GM23338 (cell line): ENCODE measurements around the gene SSMEM1. TPM values are rescaled to one million over a fixed set of nuclear protein-coding genes. Genes with fewer than 3 reads are reported as not detected.

Source experiments
- ATAC-seq: fragments of 200-7000 bp; cut with Tn5 transposase; 3 replicates; pipeline ENCODE4 v1.9.1; 2020
- DNase-seq: peaks from one replicate; pipeline ENCODE4 v3.0.0-alpha.2; 2015; ENCODE audit warnings: low spot score
- H2AFZ ChIP-seq: fragments of 200-600 bp; sonication (generic); 2 replicates; pipeline ENCODE4 v1.8.0; 2016; ENCODE audit warnings: antibody characterized with exemption, mild to moderate bottlenecking, moderate library complexity
- H3F3A ChIP-seq: fragments of 200-600 bp; sonication (generic); replicated peaks from 2 replicates; pipeline ENCODE4 v1.8.0; 2017; ENCODE audit warnings: antibody characterized with exemption, mixed run types, low read depth
- H3K27ac ChIP-seq: fragments of 200-600 bp; sonication (generic); 2 replicates; pipeline ENCODE4 v1.6.1; 2016; ENCODE audit warnings: low read depth
- H3K27me3 ChIP-seq: fragments of 200-600 bp; sonication (generic); 2 replicates; pipeline ENCODE4 v1.8.0; 2016; ENCODE audit warnings: mild to moderate bottlenecking, mixed run types, moderate library complexity; ENCODE audit not compliant: insufficient read depth
- H3K36me3 ChIP-seq: fragments of 200-600 bp; sonication (generic); 2 replicates; pipeline ENCODE4 v1.8.0; 2016; ENCODE audit warnings: mild to moderate bottlenecking; ENCODE audit not compliant: insufficient read depth
- H3K4me1 ChIP-seq: fragments of 200-600 bp; sonication (generic); 2 replicates; pipeline ENCODE4 v1.8.0; 2016; ENCODE audit warnings: mild to moderate bottlenecking, moderate library complexity; ENCODE audit not compliant: insufficient read depth
- H3K4me2 ChIP-seq: fragments of 200-600 bp; sonication (generic); 2 replicates; pipeline ENCODE4 v1.7.1; 2017; ENCODE audit warnings: mixed run types
- H3K4me3 ChIP-seq: fragments of 200-600 bp; sonication (generic); 2 replicates; pipeline ENCODE4 v1.6.1; 2016; ENCODE audit warnings: mixed run types
- H3K79me2 ChIP-seq: fragments of 200-600 bp; sonication (generic); replicated peaks from 2 replicates; pipeline ENCODE4 v1.8.0; 2017; ENCODE audit warnings: mild to moderate bottlenecking; ENCODE audit not compliant: insufficient read depth
- H3K9me2 ChIP-seq: fragments of 200-600 bp; sonication (generic); 2 replicates; pipeline ENCODE4 v1.8.0; 2017; ENCODE audit not compliant: insufficient read depth
- H4K20me1 ChIP-seq: fragments of 200-600 bp; sonication (generic); replicated peaks from 2 replicates; pipeline ENCODE4 v1.8.0; 2017; ENCODE audit warnings: mild to moderate bottlenecking; ENCODE audit not compliant: insufficient read depth
- H3K27ac Mint-ChIP-seq: 2 replicates; pipeline ENCODE4 v1.8.0; 2020; ENCODE audit warnings: inconsistent platforms, mild to moderate bottlenecking, moderate library complexity, mixed read lengths
- H3K27me3 Mint-ChIP-seq: 3 replicates; pipeline ENCODE4 v1.8.0; 2022; ENCODE audit warnings: low read depth, mild to moderate bottlenecking, moderate library complexity, mixed read lengths, inconsistent platforms; ENCODE audit not compliant: insufficient read depth, poor library complexity
- H3K36me3 Mint-ChIP-seq: 3 replicates; pipeline ENCODE4 v1.8.0; 2021; ENCODE audit warnings: low read depth, mild to moderate bottlenecking, inconsistent platforms, moderate library complexity, mixed read lengths
- H3K4me1 Mint-ChIP-seq: 3 replicates; pipeline ENCODE4 v1.8.0; 2020; ENCODE audit warnings: mild to moderate bottlenecking, inconsistent platforms, mixed read lengths
- H3K4me3 Mint-ChIP-seq: 3 replicates; pipeline ENCODE4 v1.8.0; 2021; ENCODE audit warnings: moderate library complexity, mild to moderate bottlenecking, inconsistent platforms, mixed read lengths
- H3K9me3 Mint-ChIP-seq: 3 replicates; pipeline ENCODE4 v1.8.0; 2020; ENCODE audit warnings: moderate library complexity, mild to moderate bottlenecking, inconsistent platforms, mixed read lengths
- CREB1 ChIP-seq: fragments of 250-450 bp; sonication (Bioruptor Pico); IDR thresholded peaks from 2 replicates; pipeline ENCODE4 v1.5.0; 2020; ENCODE audit warnings: low read depth, mild to moderate bottlenecking, moderate library complexity
- EZH2 ChIP-seq: fragments of 200-600 bp; sonication (generic); IDR thresholded peaks from one replicate; pipeline ENCODE4 v1.8.0; 2017; ENCODE audit warnings: antibody characterized with exemption, mild to moderate bottlenecking, low read depth; ENCODE audit not compliant: unreplicated experiment
- EZH2phosphoT487 ChIP-seq: fragments of 200-600 bp; sonication (generic); IDR thresholded peaks from one replicate; pipeline ENCODE4 v1.8.1; 2018; ENCODE audit warnings: antibody characterized with exemption; ENCODE audit not compliant: unreplicated experiment
- JUNB ChIP-seq: IDR thresholded peaks from one replicate; pipeline ENCODE4 v1.6.1; 2016; ENCODE audit warnings: antibody characterized with exemption; ENCODE audit not compliant: unreplicated experiment
- NANOG ChIP-seq: IDR thresholded peaks from 2 replicates; pipeline ENCODE4 v1.6.1; 2016; ENCODE audit warnings: antibody characterized with exemption, borderline replicate concordance
- POLR2AphosphoS5 ChIP-seq: IDR thresholded peaks from 2 replicates; pipeline ENCODE4 v1.6.1; 2016; ENCODE audit warnings: antibody characterized with exemption, low read depth
- STAT1 ChIP-seq: IDR thresholded peaks from one replicate; pipeline ENCODE4 v1.6.1; 2016; ENCODE audit warnings: antibody characterized with exemption; ENCODE audit not compliant: unreplicated experiment
- ZNF114 ChIP-seq: fragments of 250-450 bp; sonication (Bioruptor Pico); IDR thresholded peaks from 2 replicates; pipeline ENCODE4 v1.5.0; 2020; ENCODE audit warnings: mild to moderate bottlenecking, moderate library complexity
- ZNF331 ChIP-seq: fragments of 250-450 bp; sonication (Bioruptor Pico); IDR thresholded peaks from 2 replicates; pipeline ENCODE4 v1.5.0; 2020; ENCODE audit warnings: low read depth, mild to moderate bottlenecking, moderate library complexity
- polyA plus RNA-seq: library from polyadenylated mRNA; unstranded; fragments of >200 nt; fragmentation: Nextera tagmentation; extraction: Ambion mirVana; gene quantifications from 2 replicates; pipeline ENCODE4 v1.2.1, GENCODE V29; 2016
- total RNA-seq: library from RNA; depleted of rRNA; stranded (reverse); fragments of >200 nt; shearing (Covaris generic); gene quantifications from 2 replicates; pipeline ENCODE4 v1.2.3, GENCODE V29; 2014
- TF ChIP-seq, protein P1 (sequence below): IDR thresholded peaks from 2 replicates; pipeline ENCODE4 v1.6.1; 2016; ENCODE audit warnings: antibody characterized with exemption
- TF ChIP-seq, protein P2 (sequence below): fragments of 250-450 bp; sonication (Bioruptor Pico); IDR thresholded peaks from 2 replicates; pipeline ENCODE4 v1.5.0; 2020; ENCODE audit warnings: mild to moderate bottlenecking, moderate library complexity
- TF ChIP-seq, protein P3 (sequence below): IDR thresholded peaks from one replicate; pipeline ENCODE4 v1.6.1; 2018; ENCODE audit warnings: antibody characterized with exemption; ENCODE audit not compliant: unreplicated experiment
- TF ChIP-seq, protein P4 (sequence below), 2 experiments: fragments of 200-600 bp in 1 of 2; sonication (generic) in 1 of 2; conservative IDR thresholded peaks; 2 replicates each; pipeline versions ENCODE4 v1.5.1 to v1.6.1; 2016 to 2017; ENCODE audit warnings: antibody characterized with exemption in 2 of 2, low read depth in 2 of 2, mild to moderate bottlenecking in 2 of 2, moderate library complexity in 1 of 2

SSMEM1 gene
- total and polyA plus RNA-seq, 2 experiments from 2014 or later = not detected

DNA sequence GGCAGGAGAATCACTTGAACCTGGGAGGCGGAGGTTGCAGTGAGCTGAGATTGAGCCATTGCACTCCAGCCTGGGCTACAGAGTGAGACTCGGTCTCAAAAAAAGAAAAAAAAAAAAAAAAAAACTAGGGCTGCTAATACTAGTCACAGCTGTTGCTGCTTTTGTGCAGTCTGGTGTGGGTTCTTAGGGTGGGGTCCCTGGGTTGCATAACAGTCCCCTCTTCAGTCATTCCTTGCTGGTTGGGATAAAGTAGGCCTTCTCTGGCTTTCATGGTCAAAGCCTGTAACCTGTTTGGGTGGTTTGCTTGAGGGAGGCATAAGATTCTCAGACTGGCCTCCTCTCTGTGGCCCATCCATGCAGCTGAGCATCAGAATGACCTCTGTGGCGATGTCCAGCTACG, 14.1 kb downstream of the SSMEM1 start:
- no peaks in the 10 kb centered on the region; the same call in 2 of the 3 replicates for H3K4me1 Mint-ChIP-seq
- Histone ChIP-seq H3K27ac (no peak overlapping the region), H3K36me3 (no peaks in the 10 kb centered on the region), H3K4me1 (no peaks in the 10 kb centered on the region), H3K79me2 (no peaks in the 10 kb centered on the region), H3K4me3 (no peak overlapping the region), H3K27me3 (no peaks in the 10 kb centered on the region), H3F3A (no peaks in the 10 kb centered on the region), H3K4me2 (no peak overlapping the region), H3K9me2 (peaks cover 2% of the 10 kb centered on the region; the same call in 1 of the 2 replicates), H4K20me1 (no peaks in the 10 kb centered on the region), H2AFZ (no peak overlapping the region)
- H3K4me3 Mint-ChIP-seq = no peak overlapping the region
- no peak for TF ChIP-seq ZNF331 (CRISPR knock-in tag)
- TF ChIP-seq POLR2AphosphoS5 = no peak
- TF ChIP-seq, protein P1, sequence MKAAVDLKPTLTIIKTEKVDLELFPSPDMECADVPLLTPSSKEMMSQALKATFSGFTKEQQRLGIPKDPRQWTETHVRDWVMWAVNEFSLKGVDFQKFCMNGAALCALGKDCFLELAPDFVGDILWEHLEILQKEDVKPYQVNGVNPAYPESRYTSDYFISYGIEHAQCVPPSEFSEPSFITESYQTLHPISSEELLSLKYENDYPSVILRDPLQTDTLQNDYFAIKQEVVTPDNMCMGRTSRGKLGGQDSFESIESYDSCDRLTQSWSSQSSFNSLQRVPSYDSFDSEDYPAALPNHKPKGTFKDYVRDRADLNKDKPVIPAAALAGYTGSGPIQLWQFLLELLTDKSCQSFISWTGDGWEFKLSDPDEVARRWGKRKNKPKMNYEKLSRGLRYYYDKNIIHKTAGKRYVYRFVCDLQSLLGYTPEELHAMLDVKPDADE = no peak
- TF ChIP-seq, protein P2, sequence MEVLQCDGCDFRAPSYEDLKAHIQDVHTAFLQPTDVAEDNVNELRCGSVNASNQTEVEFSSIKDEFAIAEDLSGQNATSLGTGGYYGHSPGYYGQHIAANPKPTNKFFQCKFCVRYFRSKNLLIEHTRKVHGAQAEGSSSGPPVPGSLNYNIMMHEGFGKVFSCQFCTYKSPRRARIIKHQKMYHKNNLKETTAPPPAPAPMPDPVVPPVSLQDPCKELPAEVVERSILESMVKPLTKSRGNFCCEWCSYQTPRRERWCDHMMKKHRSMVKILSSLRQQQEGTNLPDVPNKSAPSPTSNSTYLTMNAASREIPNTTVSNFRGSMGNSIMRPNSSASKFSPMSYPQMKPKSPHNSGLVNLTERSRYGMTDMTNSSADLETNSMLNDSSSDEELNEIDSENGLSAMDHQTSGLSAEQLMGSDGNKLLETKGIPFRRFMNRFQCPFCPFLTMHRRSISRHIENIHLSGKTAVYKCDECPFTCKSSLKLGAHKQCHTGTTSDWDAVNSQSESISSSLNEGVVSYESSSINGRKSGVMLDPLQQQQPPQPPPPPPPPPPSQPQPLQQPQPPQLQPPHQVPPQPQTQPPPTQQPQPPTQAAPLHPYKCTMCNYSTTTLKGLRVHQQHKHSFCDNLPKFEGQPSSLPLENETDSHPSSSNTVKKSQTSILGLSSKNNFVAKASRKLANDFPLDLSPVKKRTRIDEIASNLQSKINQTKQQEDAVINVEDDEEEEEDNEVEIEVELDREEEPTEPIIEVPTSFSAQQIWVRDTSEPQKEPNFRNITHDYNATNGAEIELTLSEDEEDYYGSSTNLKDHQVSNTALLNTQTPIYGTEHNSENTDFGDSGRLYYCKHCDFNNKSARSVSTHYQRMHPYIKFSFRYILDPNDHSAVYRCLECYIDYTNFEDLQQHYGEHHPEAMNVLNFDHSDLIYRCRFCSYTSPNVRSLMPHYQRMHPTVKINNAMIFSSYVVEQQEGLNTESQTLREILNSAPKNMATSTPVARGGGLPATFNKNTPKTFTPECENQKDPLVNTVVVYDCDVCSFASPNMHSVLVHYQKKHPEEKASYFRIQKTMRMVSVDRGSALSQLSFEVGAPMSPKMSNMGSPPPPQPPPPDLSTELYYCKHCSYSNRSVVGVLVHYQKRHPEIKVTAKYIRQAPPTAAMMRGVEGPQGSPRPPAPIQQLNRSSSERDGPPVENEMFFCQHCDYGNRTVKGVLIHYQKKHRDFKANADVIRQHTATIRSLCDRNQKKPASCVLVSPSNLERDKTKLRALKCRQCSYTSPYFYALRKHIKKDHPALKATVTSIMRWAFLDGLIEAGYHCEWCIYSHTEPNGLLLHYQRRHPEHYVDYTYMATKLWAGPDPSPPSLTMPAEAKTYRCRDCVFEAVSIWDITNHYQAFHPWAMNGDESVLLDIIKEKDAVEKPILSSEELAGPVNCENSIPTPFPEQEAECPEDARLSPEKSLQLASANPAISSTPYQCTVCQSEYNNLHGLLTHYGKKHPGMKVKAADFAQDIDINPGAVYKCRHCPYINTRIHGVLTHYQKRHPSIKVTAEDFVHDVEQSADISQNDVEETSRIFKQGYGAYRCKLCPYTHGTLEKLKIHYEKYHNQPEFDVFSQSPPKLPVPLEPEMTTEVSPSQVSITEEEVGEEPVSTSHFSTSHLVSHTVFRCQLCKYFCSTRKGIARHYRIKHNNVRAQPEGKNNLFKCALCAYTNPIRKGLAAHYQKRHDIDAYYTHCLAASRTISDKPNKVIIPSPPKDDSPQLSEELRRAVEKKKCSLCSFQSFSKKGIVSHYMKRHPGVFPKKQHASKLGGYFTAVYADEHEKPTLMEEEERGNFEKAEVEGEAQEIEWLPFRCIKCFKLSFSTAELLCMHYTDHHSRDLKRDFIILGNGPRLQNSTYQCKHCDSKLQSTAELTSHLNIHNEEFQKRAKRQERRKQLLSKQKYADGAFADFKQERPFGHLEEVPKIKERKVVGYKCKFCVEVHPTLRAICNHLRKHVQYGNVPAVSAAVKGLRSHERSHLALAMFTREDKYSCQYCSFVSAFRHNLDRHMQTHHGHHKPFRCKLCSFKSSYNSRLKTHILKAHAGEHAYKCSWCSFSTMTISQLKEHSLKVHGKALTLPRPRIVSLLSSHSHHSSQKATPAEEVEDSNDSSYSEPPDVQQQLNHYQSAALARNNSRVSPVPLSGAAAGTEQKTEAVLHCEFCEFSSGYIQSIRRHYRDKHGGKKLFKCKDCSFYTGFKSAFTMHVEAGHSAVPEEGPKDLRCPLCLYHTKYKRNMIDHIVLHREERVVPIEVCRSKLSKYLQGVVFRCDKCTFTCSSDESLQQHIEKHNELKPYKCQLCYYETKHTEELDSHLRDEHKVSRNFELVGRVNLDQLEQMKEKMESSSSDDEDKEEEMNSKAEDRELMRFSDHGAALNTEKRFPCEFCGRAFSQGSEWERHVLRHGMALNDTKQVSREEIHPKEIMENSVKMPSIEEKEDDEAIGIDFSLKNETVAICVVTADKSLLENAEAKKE (CRISPR knock-in tag) = no peak
- TF ChIP-seq STAT1 = no peak
- no peak for TF ChIP-seq EZH2phosphoT487
- TF ChIP-seq, protein P3, sequence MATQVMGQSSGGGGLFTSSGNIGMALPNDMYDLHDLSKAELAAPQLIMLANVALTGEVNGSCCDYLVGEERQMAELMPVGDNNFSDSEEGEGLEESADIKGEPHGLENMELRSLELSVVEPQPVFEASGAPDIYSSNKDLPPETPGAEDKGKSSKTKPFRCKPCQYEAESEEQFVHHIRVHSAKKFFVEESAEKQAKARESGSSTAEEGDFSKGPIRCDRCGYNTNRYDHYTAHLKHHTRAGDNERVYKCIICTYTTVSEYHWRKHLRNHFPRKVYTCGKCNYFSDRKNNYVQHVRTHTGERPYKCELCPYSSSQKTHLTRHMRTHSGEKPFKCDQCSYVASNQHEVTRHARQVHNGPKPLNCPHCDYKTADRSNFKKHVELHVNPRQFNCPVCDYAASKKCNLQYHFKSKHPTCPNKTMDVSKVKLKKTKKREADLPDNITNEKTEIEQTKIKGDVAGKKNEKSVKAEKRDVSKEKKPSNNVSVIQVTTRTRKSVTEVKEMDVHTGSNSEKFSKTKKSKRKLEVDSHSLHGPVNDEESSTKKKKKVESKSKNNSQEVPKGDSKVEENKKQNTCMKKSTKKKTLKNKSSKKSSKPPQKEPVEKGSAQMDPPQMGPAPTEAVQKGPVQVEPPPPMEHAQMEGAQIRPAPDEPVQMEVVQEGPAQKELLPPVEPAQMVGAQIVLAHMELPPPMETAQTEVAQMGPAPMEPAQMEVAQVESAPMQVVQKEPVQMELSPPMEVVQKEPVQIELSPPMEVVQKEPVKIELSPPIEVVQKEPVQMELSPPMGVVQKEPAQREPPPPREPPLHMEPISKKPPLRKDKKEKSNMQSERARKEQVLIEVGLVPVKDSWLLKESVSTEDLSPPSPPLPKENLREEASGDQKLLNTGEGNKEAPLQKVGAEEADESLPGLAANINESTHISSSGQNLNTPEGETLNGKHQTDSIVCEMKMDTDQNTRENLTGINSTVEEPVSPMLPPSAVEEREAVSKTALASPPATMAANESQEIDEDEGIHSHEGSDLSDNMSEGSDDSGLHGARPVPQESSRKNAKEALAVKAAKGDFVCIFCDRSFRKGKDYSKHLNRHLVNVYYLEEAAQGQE = no peak
- TF ChIP-seq CREB1 = no peak
- TF ChIP-seq, protein P4, sequence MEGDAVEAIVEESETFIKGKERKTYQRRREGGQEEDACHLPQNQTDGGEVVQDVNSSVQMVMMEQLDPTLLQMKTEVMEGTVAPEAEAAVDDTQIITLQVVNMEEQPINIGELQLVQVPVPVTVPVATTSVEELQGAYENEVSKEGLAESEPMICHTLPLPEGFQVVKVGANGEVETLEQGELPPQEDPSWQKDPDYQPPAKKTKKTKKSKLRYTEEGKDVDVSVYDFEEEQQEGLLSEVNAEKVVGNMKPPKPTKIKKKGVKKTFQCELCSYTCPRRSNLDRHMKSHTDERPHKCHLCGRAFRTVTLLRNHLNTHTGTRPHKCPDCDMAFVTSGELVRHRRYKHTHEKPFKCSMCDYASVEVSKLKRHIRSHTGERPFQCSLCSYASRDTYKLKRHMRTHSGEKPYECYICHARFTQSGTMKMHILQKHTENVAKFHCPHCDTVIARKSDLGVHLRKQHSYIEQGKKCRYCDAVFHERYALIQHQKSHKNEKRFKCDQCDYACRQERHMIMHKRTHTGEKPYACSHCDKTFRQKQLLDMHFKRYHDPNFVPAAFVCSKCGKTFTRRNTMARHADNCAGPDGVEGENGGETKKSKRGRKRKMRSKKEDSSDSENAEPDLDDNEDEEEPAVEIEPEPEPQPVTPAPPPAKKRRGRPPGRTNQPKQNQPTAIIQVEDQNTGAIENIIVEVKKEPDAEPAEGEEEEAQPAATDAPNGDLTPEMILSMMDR (conservative IDR thresholded peaks at IDR 0.05; ENCODE audit: low read depth in 2 of 2) = no peak
- no peak for TF ChIP-seq JUNB
- TF ChIP-seq EZH2 = no peak
- TF ChIP-seq NANOG = no peak
- TF ChIP-seq ZNF114 (CRISPR knock-in tag) = no peak
- no peaks in the 10 kb centered on the region for H3K36me3 Mint-ChIP-seq
- no peaks in the 10 kb centered on the region for H3K27me3 Mint-ChIP-seq
- DNase-seq (no peak), ATAC-seq (no peak)
- H3K9me3 Mint-ChIP-seq = no peaks in the 10 kb centered on the region; the same call in 2 of the 3 replicates
- no peak overlapping the region for H3K27ac Mint-ChIP-seq
